GM23338 (cell line): ENCODE data around the gene PANK4. TPM values are rescaled to one million over a fixed set of nuclear protein-coding genes. Genes with fewer than 3 reads are reported as not detected.

Source experiments
- ATAC-seq: fragments of 200-7000 bp; cut with Tn5 transposase; 3 replicates; pipeline ENCODE4 v1.9.1; 2020
- DNase-seq: peaks from one replicate; pipeline ENCODE4 v3.0.0-alpha.2; 2015; ENCODE audit warnings: low spot score
- H2AFZ ChIP-seq: fragments of 200-600 bp; sonication (generic); 2 replicates; pipeline ENCODE4 v1.8.0; 2016; ENCODE audit warnings: antibody characterized with exemption, mild to moderate bottlenecking, moderate library complexity
- H3F3A ChIP-seq: fragments of 200-600 bp; sonication (generic); replicated peaks from 2 replicates; pipeline ENCODE4 v1.8.0; 2017; ENCODE audit warnings: antibody characterized with exemption, mixed run types, low read depth
- H3K27ac ChIP-seq: fragments of 200-600 bp; sonication (generic); 2 replicates; pipeline ENCODE4 v1.6.1; 2016; ENCODE audit warnings: low read depth
- H3K27me3 ChIP-seq: fragments of 200-600 bp; sonication (generic); 2 replicates; pipeline ENCODE4 v1.8.0; 2016; ENCODE audit warnings: mild to moderate bottlenecking, mixed run types, moderate library complexity; ENCODE audit not compliant: insufficient read depth
- H3K36me3 ChIP-seq: fragments of 200-600 bp; sonication (generic); 2 replicates; pipeline ENCODE4 v1.8.0; 2016; ENCODE audit warnings: mild to moderate bottlenecking; ENCODE audit not compliant: insufficient read depth
- H3K4me1 ChIP-seq: fragments of 200-600 bp; sonication (generic); 2 replicates; pipeline ENCODE4 v1.8.0; 2016; ENCODE audit warnings: mild to moderate bottlenecking, moderate library complexity; ENCODE audit not compliant: insufficient read depth
- H3K4me2 ChIP-seq: fragments of 200-600 bp; sonication (generic); 2 replicates; pipeline ENCODE4 v1.7.1; 2017; ENCODE audit warnings: mixed run types
- H3K4me3 ChIP-seq: fragments of 200-600 bp; sonication (generic); 2 replicates; pipeline ENCODE4 v1.6.1; 2016; ENCODE audit warnings: mixed run types
- H3K79me2 ChIP-seq: fragments of 200-600 bp; sonication (generic); replicated peaks from 2 replicates; pipeline ENCODE4 v1.8.0; 2017; ENCODE audit warnings: mild to moderate bottlenecking; ENCODE audit not compliant: insufficient read depth
- H3K9me2 ChIP-seq: fragments of 200-600 bp; sonication (generic); 2 replicates; pipeline ENCODE4 v1.8.0; 2017; ENCODE audit not compliant: insufficient read depth
- H4K20me1 ChIP-seq: fragments of 200-600 bp; sonication (generic); replicated peaks from 2 replicates; pipeline ENCODE4 v1.8.0; 2017; ENCODE audit warnings: mild to moderate bottlenecking; ENCODE audit not compliant: insufficient read depth
- H3K27ac Mint-ChIP-seq: 2 replicates; pipeline ENCODE4 v1.8.0; 2020; ENCODE audit warnings: inconsistent platforms, mild to moderate bottlenecking, moderate library complexity, mixed read lengths
- H3K27me3 Mint-ChIP-seq: 3 replicates; pipeline ENCODE4 v1.8.0; 2022; ENCODE audit warnings: low read depth, mild to moderate bottlenecking, moderate library complexity, mixed read lengths, inconsistent platforms; ENCODE audit not compliant: insufficient read depth, poor library complexity
- H3K36me3 Mint-ChIP-seq: 3 replicates; pipeline ENCODE4 v1.8.0; 2021; ENCODE audit warnings: low read depth, mild to moderate bottlenecking, inconsistent platforms, moderate library complexity, mixed read lengths
- H3K4me1 Mint-ChIP-seq: 3 replicates; pipeline ENCODE4 v1.8.0; 2020; ENCODE audit warnings: mild to moderate bottlenecking, inconsistent platforms, mixed read lengths
- H3K4me3 Mint-ChIP-seq: 3 replicates; pipeline ENCODE4 v1.8.0; 2021; ENCODE audit warnings: moderate library complexity, mild to moderate bottlenecking, inconsistent platforms, mixed read lengths
- H3K9me3 Mint-ChIP-seq: 3 replicates; pipeline ENCODE4 v1.8.0; 2020; ENCODE audit warnings: moderate library complexity, mild to moderate bottlenecking, inconsistent platforms, mixed read lengths
- CREB1 ChIP-seq: fragments of 250-450 bp; sonication (Bioruptor Pico); IDR thresholded peaks from 2 replicates; pipeline ENCODE4 v1.5.0; 2020; ENCODE audit warnings: low read depth, mild to moderate bottlenecking, moderate library complexity
- EZH2phosphoT487 ChIP-seq: fragments of 200-600 bp; sonication (generic); IDR thresholded peaks from one replicate; pipeline ENCODE4 v1.8.1; 2018; ENCODE audit warnings: antibody characterized with exemption; ENCODE audit not compliant: unreplicated experiment
- STAT1 ChIP-seq: IDR thresholded peaks from one replicate; pipeline ENCODE4 v1.6.1; 2016; ENCODE audit warnings: antibody characterized with exemption; ENCODE audit not compliant: unreplicated experiment
- ZNF114 ChIP-seq: fragments of 250-450 bp; sonication (Bioruptor Pico); IDR thresholded peaks from 2 replicates; pipeline ENCODE4 v1.5.0; 2020; ENCODE audit warnings: mild to moderate bottlenecking, moderate library complexity
- ZNF331 ChIP-seq: fragments of 250-450 bp; sonication (Bioruptor Pico); IDR thresholded peaks from 2 replicates; pipeline ENCODE4 v1.5.0; 2020; ENCODE audit warnings: low read depth, mild to moderate bottlenecking, moderate library complexity
- polyA plus RNA-seq: library from polyadenylated mRNA; unstranded; fragments of >200 nt; fragmentation: Nextera tagmentation; extraction: Ambion mirVana; gene quantifications from 2 replicates; pipeline ENCODE4 v1.2.1, GENCODE V29; 2016
- total RNA-seq: library from RNA; depleted of rRNA; stranded (reverse); fragments of >200 nt; shearing (Covaris generic); gene quantifications from 2 replicates; pipeline ENCODE4 v1.2.3, GENCODE V29; 2014
- TF ChIP-seq, protein P1 (sequence below), 2 experiments: fragments of 200-600 bp in 1 of 2; sonication (generic) in 1 of 2; conservative IDR thresholded peaks; 2 replicates each; pipeline versions ENCODE4 v1.5.1 to v1.6.1; 2016 to 2017; ENCODE audit warnings: antibody characterized with exemption in 2 of 2, low read depth in 2 of 2, mild to moderate bottlenecking in 2 of 2, moderate library complexity in 1 of 2
- TF ChIP-seq, protein P2 (sequence below): IDR thresholded peaks from 2 replicates; pipeline ENCODE4 v1.6.1; 2016; ENCODE audit warnings: antibody characterized with exemption
- TF ChIP-seq, protein P3 (sequence below): fragments of 250-450 bp; sonication (Bioruptor Pico); IDR thresholded peaks from 2 replicates; pipeline ENCODE4 v1.5.0; 2020; ENCODE audit warnings: mild to moderate bottlenecking, moderate library complexity

PANK4 gene
- total and polyA plus RNA-seq, 2 experiments from 2014 or later, result 25.8 to 43.7 TPM

DNA sequence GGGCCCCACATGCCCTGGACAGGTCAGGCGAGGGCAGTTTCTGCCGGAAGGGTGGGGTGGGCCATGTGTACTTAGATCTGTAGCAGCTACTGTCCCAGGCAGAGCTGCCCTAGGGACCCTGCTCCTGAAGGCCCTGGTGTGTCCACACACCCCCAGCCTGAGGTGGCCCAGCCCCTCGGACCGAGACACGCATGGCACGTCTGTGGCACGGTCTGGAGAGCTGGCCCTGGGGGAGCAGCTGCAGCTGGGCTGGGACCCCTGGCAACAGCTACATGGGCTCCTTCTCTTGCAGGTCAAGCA, 24.6 kb downstream of the PANK4 start:
- Histone ChIP-seq H3F3A (no peaks in the 10 kb centered on the region), H3K4me2 (no peak overlapping the region), H4K20me1 (no peaks in the 10 kb centered on the region), H3K4me3 (no peak overlapping the region), H3K27ac (no peak overlapping the region), H3K36me3 (no peaks in the 10 kb centered on the region), H3K79me2 (no peaks in the 10 kb centered on the region), H3K4me1 (no peaks in the 10 kb centered on the region), H3K27me3 (no peaks in the 10 kb centered on the region), H2AFZ (no peak overlapping the region), H3K9me2 (no peaks in the 10 kb centered on the region)
- peaks cover 9% of the 10 kb centered on the region for H3K27me3 Mint-ChIP-seq
- H3K4me3 Mint-ChIP-seq, result no peak overlapping the region
- no peaks in the 10 kb centered on the region for H3K9me3 Mint-ChIP-seq
- H3K27ac Mint-ChIP-seq, result no peak overlapping the region
- ATAC-seq (no peak), DNase-seq (no peak)
- no peaks in the 10 kb centered on the region for H3K4me1 Mint-ChIP-seq
- H3K36me3 Mint-ChIP-seq, result no peaks in the 10 kb centered on the region
- TF ChIP-seq STAT1, result no peak
- TF ChIP-seq, protein P1, sequence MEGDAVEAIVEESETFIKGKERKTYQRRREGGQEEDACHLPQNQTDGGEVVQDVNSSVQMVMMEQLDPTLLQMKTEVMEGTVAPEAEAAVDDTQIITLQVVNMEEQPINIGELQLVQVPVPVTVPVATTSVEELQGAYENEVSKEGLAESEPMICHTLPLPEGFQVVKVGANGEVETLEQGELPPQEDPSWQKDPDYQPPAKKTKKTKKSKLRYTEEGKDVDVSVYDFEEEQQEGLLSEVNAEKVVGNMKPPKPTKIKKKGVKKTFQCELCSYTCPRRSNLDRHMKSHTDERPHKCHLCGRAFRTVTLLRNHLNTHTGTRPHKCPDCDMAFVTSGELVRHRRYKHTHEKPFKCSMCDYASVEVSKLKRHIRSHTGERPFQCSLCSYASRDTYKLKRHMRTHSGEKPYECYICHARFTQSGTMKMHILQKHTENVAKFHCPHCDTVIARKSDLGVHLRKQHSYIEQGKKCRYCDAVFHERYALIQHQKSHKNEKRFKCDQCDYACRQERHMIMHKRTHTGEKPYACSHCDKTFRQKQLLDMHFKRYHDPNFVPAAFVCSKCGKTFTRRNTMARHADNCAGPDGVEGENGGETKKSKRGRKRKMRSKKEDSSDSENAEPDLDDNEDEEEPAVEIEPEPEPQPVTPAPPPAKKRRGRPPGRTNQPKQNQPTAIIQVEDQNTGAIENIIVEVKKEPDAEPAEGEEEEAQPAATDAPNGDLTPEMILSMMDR (conservative IDR thresholded peaks at IDR 0.05; ENCODE audit: low read depth in 2 of 2), result no peak
- no peak for TF ChIP-seq ZNF114 (CRISPR knock-in tag)
- TF ChIP-seq, protein P2, sequence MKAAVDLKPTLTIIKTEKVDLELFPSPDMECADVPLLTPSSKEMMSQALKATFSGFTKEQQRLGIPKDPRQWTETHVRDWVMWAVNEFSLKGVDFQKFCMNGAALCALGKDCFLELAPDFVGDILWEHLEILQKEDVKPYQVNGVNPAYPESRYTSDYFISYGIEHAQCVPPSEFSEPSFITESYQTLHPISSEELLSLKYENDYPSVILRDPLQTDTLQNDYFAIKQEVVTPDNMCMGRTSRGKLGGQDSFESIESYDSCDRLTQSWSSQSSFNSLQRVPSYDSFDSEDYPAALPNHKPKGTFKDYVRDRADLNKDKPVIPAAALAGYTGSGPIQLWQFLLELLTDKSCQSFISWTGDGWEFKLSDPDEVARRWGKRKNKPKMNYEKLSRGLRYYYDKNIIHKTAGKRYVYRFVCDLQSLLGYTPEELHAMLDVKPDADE, result no peak
- TF ChIP-seq, protein P3, sequence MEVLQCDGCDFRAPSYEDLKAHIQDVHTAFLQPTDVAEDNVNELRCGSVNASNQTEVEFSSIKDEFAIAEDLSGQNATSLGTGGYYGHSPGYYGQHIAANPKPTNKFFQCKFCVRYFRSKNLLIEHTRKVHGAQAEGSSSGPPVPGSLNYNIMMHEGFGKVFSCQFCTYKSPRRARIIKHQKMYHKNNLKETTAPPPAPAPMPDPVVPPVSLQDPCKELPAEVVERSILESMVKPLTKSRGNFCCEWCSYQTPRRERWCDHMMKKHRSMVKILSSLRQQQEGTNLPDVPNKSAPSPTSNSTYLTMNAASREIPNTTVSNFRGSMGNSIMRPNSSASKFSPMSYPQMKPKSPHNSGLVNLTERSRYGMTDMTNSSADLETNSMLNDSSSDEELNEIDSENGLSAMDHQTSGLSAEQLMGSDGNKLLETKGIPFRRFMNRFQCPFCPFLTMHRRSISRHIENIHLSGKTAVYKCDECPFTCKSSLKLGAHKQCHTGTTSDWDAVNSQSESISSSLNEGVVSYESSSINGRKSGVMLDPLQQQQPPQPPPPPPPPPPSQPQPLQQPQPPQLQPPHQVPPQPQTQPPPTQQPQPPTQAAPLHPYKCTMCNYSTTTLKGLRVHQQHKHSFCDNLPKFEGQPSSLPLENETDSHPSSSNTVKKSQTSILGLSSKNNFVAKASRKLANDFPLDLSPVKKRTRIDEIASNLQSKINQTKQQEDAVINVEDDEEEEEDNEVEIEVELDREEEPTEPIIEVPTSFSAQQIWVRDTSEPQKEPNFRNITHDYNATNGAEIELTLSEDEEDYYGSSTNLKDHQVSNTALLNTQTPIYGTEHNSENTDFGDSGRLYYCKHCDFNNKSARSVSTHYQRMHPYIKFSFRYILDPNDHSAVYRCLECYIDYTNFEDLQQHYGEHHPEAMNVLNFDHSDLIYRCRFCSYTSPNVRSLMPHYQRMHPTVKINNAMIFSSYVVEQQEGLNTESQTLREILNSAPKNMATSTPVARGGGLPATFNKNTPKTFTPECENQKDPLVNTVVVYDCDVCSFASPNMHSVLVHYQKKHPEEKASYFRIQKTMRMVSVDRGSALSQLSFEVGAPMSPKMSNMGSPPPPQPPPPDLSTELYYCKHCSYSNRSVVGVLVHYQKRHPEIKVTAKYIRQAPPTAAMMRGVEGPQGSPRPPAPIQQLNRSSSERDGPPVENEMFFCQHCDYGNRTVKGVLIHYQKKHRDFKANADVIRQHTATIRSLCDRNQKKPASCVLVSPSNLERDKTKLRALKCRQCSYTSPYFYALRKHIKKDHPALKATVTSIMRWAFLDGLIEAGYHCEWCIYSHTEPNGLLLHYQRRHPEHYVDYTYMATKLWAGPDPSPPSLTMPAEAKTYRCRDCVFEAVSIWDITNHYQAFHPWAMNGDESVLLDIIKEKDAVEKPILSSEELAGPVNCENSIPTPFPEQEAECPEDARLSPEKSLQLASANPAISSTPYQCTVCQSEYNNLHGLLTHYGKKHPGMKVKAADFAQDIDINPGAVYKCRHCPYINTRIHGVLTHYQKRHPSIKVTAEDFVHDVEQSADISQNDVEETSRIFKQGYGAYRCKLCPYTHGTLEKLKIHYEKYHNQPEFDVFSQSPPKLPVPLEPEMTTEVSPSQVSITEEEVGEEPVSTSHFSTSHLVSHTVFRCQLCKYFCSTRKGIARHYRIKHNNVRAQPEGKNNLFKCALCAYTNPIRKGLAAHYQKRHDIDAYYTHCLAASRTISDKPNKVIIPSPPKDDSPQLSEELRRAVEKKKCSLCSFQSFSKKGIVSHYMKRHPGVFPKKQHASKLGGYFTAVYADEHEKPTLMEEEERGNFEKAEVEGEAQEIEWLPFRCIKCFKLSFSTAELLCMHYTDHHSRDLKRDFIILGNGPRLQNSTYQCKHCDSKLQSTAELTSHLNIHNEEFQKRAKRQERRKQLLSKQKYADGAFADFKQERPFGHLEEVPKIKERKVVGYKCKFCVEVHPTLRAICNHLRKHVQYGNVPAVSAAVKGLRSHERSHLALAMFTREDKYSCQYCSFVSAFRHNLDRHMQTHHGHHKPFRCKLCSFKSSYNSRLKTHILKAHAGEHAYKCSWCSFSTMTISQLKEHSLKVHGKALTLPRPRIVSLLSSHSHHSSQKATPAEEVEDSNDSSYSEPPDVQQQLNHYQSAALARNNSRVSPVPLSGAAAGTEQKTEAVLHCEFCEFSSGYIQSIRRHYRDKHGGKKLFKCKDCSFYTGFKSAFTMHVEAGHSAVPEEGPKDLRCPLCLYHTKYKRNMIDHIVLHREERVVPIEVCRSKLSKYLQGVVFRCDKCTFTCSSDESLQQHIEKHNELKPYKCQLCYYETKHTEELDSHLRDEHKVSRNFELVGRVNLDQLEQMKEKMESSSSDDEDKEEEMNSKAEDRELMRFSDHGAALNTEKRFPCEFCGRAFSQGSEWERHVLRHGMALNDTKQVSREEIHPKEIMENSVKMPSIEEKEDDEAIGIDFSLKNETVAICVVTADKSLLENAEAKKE, result no peak
- no peak for TF ChIP-seq ZNF331
- TF ChIP-seq CREB1 (CRISPR knock-in tag), result no peak
- TF ChIP-seq EZH2phosphoT487, result no peak
